GM18511 (cell line): ENCODE measurements around the gene SCARF2.
"Not testable (repeated sequence)": the region's sequence is repeated elsewhere in the genome, so short reads cannot be mapped to it uniquely, and the experiment has no call there.

Experiments
- ATAC-seq: cut with Tn5 transposase; IDR thresholded peaks from one replicate; pipeline ENCODE4 v1.9.1; 2021; ENCODE audit warnings: mild to moderate bottlenecking, moderate library complexity; ENCODE audit not compliant: unreplicated experiment

Gene SCARF2

DNA sequence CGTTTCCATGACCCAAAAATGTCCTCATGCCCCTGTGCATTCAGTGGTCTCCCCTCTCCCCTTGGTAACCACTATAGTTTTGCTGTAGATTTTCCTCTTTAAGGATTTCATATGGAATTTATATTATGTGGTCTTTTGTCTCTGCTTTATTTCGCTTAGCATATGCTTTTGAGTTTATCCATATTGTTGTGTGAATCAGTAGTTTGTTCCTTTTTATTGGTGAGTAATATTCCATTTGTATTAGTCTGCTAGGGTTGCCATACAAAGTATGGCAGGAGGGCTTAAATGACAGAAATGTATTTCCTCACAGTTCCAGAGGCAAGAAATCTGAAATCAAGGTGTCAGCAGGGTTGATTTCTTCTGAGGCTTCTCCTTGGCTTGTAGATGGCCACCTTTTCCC is 40.1 kb downstream of the SCARF2 start:
- no peak for ATAC-seq

DNA sequence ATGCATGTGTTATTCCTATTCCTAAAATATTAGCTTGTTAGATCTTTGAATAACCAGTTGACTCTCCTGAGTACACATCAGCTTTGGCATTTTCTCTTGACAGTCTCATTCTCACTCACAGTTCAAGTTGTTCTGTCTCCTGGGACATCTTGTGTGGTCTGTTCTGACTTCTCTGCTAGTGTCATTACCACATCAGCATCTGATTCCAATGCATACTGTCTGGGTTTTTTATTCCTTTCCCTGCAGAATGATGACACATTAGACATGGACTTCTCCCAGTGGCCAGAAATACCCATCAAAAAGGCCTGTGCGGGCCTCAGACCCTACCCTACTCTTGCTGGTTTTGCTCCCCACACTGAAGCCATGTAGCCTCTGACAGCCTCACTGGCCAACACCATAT is 41.0 kb downstream of the SCARF2 start:
- ATAC-seq: no peak

DNA sequence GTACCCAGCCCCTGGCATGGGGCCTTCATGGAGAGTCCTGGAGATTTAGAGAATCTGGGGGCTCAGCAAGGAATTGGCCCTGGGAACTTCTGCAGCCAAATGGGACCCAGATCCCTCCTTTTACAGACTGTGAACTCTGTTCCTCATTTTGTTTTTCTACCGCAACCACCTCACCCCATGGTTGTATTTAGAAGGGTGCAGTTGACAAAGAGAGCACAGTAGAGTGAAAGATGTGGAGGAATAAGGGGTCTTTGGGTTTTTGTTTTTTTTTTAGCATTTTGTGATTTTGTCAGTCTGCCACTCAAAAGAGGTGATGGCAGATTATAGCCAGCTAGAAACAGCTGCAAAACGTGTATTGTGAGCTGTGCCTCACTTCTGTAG is 41.7 kb downstream of the SCARF2 start:
- ATAC-seq: no peak

DNA sequence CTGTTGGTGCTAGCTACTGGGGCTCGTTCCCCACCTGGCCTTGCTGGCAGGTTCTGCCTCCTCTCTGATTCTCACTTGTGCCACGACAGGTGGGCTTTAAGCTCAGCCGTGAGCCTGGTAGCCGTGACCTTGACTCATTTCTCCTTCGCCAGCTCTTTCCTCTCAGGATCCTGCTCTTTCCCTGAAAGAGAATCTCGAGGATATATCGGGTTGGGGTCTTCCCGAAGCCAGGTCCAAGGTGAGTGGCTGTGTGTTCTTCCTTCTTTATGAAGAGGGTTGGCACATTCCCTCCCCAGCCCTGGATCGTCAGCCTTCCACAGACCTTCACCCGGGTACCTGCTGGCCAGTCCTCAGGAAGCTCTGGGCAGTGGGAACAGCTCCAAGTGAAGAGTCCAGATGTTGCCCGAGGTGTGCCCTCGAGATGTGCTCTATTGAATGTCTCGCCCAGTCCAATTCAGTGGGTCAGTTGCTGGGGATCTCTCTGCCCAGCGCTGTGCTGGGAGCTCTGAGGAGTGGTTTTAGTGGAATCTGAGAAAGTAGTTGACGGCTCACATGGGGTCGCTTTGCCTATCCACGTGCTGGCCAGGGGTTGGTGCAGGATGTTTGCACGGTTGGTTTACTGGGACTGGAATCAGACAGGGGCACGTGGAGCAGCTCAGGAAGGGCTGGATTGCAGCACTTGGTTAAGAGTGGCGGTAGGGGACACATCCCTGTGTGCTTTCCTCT is 42.3 kb downstream of the SCARF2 start:
- no peak for ATAC-seq

DNA sequence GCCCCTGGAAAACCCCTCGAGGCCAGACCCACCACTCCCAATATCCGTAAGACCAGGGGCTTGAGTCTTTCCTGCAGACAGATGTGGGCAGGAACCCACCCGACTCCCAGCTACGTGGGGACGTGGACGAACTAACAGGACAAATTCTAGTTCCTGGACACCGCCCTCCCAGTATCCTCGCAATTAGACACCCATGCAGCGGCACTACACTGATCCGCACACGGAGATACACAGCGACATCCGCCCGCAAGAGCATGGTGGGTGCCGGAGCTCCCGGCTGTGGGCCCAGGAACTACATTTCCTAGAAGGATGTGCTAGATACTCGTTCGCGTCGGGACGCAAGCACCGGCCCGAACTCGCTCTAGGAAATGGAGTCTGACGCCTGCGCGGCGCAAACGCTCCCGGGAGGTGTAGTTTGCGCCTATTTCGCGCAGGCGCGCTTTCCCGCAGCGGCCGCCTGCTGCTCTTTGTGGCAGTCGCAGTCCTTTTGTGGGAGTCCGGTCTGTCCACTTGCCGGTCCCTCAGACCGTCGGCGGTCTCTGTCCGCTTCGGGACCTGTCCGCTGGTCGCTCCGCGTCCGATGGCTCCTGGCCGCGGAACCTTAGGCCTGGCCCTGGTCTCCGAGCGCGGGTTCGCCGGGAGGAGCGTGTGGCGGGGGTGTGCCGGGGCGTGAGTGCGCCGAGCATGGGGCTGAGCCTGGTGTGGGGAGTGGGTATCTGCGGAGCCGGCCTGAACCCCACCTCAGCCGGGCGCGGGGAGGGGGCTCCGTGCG is 43.7 kb downstream of the SCARF2 start, which contains the start of gene ZNF74:
ZNF74 (plus strand) TSS at position 447 of the 772 bp plus-strand sequence. CDS start 478 bp downstream, outside the sequence.
- peak; percentile 82 for ATAC-seq

DNA sequence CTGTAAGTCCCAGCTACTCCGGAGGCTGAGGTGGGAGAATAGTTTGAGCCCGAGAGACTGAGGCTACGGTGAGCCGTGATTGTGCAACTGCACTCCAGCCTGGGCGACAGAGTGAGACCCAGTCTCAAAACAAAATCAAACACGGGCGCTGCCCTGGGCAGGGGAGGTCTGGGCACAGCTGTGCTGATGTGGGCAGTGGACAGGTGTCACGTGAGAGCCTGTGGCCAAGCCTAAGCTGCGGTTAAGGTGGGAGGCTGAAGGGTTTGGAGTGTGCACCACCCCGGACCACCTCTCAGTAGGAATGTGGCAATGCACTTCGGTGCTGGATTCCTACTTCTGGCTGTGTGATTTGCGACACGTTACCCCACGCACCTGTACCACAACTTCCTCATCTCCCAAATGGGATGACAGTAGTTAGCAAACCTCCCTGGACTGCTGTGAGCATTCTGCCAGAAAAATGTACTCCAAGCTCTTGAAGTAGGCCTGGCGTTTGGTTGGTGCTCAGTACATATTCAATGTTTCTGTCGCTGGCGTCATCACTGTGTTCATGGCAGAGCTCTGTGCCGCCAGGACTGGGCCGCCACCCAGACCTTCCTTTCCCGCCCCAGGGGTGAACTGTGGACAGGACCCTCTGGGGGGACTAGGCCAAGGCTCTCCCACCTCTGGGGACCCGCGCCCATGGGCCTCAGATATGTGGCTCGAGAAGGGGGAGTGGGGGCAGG is 44.5 kb downstream of the SCARF2 start:
- ATAC-seq: no peak

DNA sequence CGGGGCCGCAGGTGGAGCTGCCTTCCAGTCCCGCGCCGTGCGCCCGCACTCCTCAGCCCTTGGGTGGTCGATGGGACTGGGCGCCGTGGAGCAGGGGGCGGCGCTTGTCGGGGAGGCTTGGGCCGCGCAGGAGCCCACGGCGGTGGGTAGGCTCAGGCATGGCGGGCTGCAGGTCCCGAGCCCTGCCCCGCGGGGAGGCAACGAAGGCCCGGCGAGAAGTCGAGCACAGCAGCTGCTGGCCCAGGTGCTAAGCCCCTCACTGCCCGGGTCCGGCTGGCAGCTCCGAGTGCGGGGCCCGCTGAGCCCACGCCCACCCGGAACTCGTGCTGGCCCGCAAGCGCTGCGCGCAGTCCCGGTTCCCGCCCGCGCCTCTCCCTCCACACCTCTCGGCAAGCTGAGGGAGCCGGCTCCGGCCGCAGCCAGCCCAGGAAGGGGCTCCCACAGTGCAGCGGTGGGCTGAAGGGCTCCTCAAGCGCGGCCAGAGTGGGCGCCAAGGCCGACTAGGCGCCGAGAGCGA is 45.2 kb downstream of the SCARF2 start:
- not testable (repeated sequence) for ATAC-seq

DNA sequence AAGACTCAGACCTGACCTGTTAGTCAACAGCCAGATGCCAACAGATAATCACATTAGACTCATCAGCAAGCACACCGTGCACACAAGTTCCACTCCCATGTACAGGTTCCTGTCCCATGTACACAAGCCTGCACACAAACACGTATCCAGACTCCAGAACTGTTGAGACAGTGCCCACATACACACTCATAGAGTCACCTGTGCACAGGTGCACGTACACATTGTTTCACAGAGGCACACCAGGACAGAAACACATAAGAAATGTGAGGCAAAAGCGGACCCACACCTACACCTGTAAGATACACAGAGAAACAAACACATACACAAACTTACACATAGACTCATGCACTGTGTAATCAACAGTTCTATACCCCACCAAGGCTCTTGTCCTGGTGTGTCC is 46.4 kb downstream of the SCARF2 start:
- ATAC-seq: no peak

DNA sequence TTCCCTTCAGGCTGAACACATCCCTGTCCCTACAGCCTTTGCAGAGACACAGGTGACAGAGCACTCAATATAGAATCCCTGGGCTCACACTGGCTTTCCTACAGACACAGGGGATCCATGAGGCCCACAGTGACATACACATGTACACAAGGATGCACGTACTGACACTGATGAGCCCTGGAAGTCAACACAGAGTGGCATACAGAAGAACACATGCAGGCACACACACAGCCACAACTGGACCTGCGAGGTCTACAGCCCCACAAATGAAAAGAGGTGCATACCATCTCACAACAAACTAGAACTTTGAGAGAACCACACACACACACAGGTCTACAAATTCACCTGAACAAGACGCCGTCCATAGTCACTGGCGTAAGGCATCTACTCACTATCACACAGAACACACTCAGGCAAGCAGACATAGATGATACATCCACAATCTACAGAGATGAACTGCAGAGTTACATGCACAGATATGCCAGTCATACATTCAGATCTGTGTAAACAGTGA is 47.2 kb downstream of the SCARF2 start:
- ATAC-seq: no peak

DNA sequence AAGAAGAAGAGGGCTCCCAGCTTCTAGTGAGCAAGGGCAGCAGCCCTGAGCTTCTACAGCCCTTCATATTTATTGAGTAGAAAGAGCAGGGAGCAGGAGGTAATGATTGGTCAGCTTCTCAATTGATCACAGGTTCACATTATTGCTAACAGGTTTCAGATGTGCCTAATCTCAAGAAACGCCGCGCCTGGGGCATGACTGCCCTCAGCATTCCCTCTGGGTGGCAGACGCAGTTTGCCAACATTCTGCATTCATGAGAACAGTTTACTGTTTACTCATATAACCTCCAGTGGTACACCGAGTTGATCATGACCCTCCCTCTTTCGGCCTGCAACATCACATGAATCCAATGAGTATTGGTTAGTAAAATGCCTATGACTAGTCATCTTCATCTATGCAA is 48.3 kb downstream of the SCARF2 start:
- ATAC-seq: no peak

DNA sequence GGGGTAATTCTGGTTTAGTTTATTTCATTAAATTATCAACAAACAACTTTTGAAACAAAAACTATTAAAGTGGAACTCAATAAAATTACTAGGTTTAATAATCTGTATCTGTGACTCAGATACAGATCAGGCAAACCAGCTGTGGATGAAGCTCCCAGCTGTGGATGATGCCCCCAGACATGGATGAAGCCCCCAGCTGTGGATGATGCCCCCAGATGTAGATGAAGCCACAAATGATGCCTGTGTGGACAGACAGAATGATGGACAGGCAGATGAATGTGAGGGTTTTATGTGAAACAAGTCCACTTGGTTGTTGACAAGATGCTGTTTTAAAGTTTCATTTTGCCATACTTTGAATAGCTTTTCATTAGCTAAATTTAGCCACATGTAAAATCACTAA is 49.4 kb downstream of the SCARF2 start:
- ATAC-seq: no peak

DNA sequence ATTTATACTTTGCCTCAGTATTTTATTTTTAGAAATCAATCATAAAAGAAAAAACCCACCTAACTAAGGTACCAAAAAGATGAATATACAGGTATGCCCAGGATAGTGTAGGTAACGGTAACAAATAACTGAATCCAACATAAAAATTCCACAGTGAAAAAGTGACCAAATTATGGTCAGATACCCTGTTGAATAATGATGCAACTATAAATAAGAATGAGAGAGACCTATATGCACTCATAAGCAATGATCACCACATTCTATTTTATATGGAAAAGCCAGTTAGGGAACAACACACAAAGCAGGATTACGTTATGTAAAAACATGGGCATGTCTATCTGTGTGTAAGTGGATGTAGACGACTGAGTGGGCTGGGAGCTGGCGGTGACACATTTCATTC is 50.7 kb downstream of the SCARF2 start:
- ATAC-seq: no peak

DNA sequence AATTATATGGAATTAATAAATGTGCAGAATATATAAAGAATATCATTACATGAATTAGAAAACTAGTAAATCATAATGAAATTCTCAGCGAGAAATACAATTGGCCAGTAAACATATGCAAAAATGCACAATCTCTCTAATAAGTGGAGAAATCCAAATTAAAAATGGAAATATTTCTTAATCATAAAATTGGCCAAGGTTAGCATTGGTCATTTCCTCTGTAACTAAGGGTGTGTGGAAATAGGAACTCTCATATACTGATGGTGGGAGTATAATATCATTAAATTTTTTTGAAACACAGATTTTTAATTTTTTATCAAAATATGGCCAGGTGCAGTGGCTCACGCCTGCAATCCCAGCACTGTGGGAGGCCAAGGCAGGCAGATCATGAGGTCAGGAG is 51.3 kb downstream of the SCARF2 start:
- ATAC-seq: no peak

DNA sequence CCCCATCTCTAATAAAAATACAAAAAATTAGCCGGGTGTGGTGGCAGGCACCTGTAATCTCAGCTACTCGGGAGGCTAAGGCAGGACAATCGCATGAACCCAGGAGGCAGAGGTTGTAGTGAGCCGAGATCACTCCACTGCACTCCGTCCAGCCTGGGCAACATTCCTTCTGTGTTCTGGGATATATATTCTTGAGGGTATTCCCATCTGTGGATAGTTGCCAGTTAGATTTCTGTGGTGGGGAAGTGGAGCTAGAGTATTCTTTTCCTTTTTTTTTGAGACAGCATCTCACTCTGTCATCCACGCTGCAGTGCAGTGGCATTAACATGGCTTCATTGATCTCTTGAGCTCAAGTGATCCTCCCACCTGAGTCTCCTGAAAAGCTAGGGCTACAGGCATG is 52.8 kb downstream of the SCARF2 start:
- ATAC-seq: no peak

DNA sequence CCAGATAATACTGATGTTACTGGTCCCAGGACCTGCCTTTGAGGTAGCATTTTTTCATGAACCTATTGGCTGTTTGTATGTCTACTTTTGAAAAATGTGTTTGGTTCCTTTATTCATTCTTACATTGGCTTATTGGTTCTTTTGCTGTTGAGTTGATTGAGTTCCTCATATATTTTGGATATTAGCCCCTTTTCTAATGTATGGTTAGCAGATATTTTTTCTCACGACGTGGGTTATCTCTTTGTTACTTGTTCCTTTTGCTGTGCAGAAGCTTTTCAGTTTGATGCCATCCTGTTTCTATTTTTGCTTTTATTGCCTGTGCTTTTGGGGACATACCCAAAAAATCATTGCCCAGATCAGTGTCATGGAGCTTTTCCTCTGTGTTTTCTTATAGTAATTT is 53.5 kb downstream of the SCARF2 start:
- no peak for ATAC-seq

DNA sequence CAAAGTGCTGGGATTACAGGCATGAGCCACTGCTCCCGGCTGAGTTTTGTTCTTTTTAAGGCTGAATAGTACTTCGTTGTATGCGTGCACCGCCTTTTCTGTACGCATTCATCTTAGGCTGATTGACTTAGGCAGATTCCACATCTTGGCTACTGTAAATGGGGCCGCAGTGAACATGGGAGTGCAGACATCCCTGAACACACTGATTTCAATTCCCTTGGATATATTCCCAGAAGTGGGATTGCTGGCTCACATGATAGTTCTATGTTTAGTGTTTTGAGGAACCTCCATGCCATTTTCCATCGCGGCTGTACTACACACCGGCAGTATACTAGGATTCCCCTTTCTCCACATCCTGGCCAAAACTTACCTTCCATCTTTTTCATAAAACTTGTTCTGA is 54.1 kb downstream of the SCARF2 start:
- no peak for ATAC-seq

DNA sequence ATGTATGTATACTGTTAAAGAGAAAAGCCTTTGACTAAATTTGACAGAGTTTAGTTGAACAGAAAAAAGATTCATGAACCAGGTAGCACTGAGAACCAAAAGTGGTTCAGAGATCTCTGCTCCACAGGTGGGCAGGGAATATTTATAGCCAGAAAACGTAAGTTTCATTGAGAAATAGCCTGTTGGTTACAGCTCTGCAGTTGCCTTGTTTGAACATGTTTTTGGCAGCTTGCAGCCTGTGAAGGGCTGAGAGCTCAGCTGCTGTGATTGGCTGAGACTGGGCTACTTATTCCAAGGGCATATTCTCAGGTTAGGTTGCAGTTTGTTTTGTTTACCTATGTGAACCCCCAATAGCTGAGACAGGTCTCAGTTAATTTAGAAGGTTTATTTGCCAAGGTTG is 57.1 kb downstream of the SCARF2 start:
- no peak for ATAC-seq

DNA sequence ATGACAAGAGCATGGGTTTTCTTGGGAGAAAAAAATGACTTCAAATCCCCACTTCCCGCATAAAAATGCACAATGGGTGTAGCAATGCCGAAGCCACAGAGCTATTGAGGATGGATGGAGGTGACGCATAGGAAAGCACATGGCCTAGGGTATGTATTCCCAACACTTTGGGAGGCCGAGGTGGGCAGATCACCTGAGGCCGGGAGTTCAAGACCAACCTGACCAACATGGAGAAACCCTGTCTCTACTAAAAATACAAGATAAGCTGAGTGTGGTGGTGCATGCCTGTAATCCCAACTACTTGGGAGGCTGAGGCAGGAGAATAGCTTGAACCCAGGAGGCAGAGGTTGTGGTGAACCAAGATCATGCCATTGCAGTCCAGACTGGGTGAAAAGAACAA is 58.9 kb downstream of the SCARF2 start:
- ATAC-seq: not testable (repeated sequence)

DNA sequence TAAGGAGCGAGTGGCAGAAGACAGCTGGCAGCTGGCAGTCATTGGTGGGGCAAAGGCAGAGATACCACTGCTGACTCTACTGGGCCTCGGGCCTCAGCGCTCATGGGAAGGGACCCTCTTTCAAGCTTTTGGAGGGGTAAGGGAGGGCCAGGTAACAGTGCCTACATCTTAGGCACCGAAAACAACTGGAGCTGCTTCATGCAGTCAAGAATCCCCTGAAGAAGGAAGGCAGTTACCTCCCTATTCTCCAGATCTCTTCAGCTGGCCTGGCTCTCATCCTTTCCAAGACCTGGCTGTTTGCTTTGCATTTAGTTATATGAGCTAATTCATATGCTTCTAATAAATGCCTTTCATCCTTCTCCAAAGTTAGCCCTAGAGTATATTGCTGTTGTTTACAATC is 59.5 kb downstream of the SCARF2 start:
- no peak for ATAC-seq

DNA sequence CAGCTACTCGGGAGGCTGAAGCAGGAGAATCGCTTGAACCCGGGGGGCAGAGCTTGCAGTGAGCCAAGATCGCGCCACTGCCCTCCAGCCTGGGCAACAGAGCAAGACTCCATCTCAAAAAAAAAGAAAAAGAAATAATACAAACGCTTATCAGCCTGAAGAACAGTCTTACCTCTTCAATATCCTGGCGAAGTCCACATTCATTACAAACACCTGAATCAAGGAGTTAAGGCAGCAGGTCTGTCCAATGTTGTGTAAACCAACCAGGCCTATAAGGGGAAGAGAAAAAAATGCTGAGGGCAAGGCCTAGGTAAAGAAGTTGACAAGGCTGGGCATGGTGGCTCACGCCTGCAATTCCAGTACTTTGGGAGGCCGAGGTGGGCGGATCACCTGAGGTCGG is 60.6 kb downstream of the SCARF2 start:
- not testable (repeated sequence) for ATAC-seq

DNA sequence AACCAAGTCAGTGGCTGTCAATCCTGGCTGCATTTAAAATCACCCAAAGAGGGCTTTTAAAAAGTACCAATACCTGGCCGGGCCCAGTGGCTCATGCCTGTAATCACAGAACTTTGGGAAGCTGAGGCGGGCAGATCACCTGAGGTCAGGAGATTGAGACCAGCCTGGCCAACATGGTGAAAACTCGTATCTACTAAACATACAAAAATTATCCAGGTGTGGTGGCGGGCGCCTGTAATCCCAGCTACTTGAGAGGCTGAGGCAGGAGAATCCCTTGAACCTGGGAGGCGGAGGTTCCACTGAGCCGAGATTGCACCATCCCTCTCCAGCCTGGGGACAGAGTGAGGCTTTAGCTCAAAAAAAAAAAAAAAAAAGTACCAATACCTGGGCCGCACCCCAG is 61.3 kb downstream of the SCARF2 start:
- ATAC-seq: not testable (repeated sequence)
